ENCODE results near the gene KCNQ5.

- TF ChIP-seq POLR2A (IDR thresholded peaks at IDR 0.05): no peak
- no peak for TF ChIP-seq CTCF (IDR thresholded peaks at IDR 0.05)
Measured at GRCh38 chr6:73200247-73200646, 578.4 kb downstream of the KCNQ5 start.
